ENCODE results near the gene COL9A1. TPM values are rescaled to one million over a fixed set of nuclear protein-coding genes. Genes with fewer than 3 reads are reported as not detected.
"Not testable (repeated sequence)": the region's sequence is repeated elsewhere in the genome, so short reads cannot be mapped to it uniquely, and the experiment has no call there.

Gene COL9A1
- total RNA-seq, 3 donors from 2014 or later: not detected

DNA sequence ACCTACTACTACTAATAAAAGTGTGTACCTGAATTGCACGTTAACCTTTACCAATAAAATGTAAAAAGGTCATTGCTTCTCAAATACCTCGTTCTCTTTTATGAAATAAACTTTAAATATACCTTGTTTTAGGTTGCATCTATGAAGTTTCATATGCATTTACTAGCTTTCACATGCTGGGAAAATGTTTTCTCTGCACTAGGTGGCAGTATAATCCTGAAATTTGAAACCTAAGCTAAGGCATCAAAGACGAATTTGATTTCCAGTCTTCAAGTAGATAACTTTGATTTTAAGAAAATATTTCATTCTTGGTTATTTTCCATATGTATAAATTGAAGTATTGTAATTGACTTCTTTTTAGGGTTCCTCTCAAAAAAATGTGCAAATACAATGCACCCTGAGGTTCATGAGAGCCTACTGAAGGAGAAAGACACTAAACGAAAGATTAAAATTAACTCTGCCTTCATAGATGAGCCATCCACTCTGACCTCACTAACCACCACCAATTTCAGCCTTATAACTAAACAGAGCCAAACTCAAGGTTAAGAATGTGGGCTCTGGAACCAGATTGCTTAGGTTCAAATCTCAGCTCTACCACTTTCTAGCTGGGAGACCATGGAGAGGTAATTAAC, 7.3 kb upstream of the COL9A1 start:
- no peaks in the 10 kb centered on the region for H3K36me3 Mint-ChIP-seq (ENCODE audit: insufficient read depth)
- no peak for ATAC-seq
- no peak for DNase-seq

DNA sequence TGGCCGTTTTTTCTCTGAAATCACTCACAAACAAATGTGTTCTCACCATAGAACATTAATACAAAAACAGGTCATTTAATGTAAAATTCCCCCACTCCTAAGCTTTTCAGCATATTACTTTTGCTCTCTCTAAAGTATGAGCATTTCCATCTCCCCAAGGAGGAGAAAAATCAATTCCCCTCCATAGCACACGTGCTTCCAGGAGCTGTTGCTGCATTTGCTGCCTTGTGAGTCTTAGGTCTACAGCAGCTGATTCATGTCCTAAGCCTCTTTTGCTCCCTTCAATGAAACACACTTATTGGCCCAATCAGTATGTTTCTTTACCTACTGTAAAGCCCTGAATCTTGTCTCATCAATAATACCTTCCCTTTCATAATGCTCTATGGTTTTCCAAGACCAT, 6.4 kb upstream of the COL9A1 start:
- no peak overlapping the region for H3K4me3 Mint-ChIP-seq
- H3K9me3 Mint-ChIP-seq: no peaks in the 10 kb centered on the region
- no peaks in the 10 kb centered on the region for H3K36me3 Mint-ChIP-seq (ENCODE audit: insufficient read depth)
- DNase-seq: no peak
- H3K4me1 Mint-ChIP-seq (ENCODE audit: low read depth): no peaks in the 10 kb centered on the region
- ATAC-seq: no peak
- H3K27me3 Mint-ChIP-seq (ENCODE audit: low read depth): peaks cover 15% of the 10 kb centered on the region

More for the DNA sequence above, 7.3 kb upstream of the COL9A1 start:
- Mint-ChIP-seq H3K4me1 (ENCODE audit: low read depth) (no peaks in the 10 kb centered on the region), H3K4me3 (no peak overlapping the region), H3K27me3 (ENCODE audit: low read depth) (peaks cover 10% of the 10 kb centered on the region), H3K9me3 (no peaks in the 10 kb centered on the region)

DNA sequence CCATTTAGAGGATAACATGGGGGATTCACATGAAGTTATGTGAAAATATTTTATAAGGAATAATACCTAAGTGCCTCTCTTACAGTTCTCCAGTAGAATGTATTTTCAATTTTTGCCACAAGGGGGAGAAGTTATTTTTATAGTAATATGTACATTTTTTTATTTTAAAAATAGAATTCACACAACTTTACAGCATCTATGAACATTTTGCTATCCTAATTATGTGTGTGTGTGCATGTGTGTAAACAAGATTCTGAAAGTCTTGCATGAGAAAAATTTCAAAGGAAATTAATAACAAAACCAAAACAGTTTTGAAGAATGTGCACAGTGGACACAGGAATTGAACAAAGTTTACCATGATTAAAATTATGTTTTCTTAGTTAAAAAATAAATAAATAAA, 5.3 kb upstream of the COL9A1 start:
- not testable (repeated sequence) for H3K9me3 Mint-ChIP-seq; H3K4me1 Mint-ChIP-seq (ENCODE audit: low read depth); DNase-seq; H3K36me3 Mint-ChIP-seq (ENCODE audit: insufficient read depth); H3K4me3 Mint-ChIP-seq; ATAC-seq
- H3K27me3 Mint-ChIP-seq (ENCODE audit: low read depth): peaks cover 13% of the 10 kb centered on the region

DNA sequence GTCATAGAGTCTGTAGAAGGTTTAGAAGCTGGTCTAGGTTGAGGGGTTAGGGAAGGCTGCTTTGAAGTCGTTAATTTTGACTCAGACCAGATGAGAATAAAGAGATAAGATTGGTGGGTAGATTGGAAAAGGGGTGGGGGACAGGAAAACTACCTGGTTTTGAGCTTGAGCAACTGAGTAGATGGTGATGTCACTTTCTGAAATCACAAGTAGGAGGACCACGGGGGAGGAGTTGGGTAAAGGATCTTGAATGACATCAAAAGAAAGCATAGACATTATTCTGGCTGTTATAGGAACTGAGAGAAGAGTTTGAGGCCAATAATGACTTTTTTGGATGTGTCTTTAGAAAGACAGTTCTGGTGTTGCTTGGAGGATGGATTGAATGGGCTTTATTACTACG, 4.1 kb upstream of the COL9A1 start:
- Mint-ChIP-seq H3K36me3 (ENCODE audit: insufficient read depth) (no peaks in the 10 kb centered on the region), H3K4me1 (ENCODE audit: low read depth) (no peaks in the 10 kb centered on the region), H3K9me3 (no peaks in the 10 kb centered on the region), H3K4me3 (no peak overlapping the region), H3K27me3 (ENCODE audit: low read depth) (peaks cover 20% of the 10 kb centered on the region)
- DNase-seq (no peak), ATAC-seq (no peak)

DNA sequence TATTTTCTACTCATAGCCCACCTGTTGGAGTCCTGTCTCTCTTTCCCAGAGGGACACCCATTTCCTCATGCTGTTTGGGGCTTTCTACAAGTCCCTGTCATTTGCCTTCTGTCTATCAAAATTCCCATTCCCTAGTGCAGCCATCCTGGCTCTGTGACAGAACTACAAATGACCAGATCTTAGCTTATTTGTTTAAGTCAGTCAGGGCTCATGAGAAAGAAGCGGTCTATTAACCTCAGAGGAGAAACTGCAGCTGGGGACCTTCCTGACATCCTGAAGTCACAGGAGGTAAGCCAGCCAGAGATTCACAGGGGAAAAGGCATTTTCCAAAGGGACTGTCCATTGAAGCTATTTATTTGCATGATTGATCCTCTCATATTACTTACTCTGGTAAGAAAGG, 1.7 kb upstream of the COL9A1 start:
- peaks cover 26% of the 10 kb centered on the region for H3K27me3 Mint-ChIP-seq (ENCODE audit: low read depth)
- ATAC-seq (no peak), DNase-seq (no peak)
- no peak overlapping the region for H3K4me3 Mint-ChIP-seq
- H3K4me1 Mint-ChIP-seq (ENCODE audit: low read depth): no peaks in the 10 kb centered on the region
- H3K9me3 Mint-ChIP-seq: no peaks in the 10 kb centered on the region
- H3K36me3 Mint-ChIP-seq (ENCODE audit: insufficient read depth): no peaks in the 10 kb centered on the region

DNA sequence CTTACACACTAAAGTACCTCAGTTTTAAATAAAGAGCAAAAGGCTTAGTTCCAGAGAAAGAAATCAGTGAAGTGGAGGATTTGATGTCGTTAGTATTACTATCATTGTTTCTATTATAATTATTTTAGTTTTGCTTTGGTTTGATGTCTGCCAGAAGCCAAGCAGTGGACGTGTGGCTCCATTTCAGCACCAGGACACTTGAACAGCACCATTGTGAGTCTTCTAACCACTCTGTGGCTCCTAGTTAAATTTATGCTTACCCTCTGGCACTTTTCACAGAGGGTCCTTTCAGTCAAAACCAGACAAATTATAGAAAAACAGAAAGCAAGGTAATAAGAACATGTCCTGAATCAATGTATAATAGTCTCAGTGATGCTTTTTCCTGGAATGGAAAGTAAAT, 3.4 kb downstream of the COL9A1 start:
- DNase-seq (no peak), ATAC-seq (no peak)
- Mint-ChIP-seq H3K4me1 (ENCODE audit: low read depth) (no peaks in the 10 kb centered on the region), H3K36me3 (ENCODE audit: insufficient read depth) (no peaks in the 10 kb centered on the region), H3K9me3 (no peaks in the 10 kb centered on the region), H3K27me3 (ENCODE audit: low read depth) (peaks cover 26% of the 10 kb centered on the region), H3K4me3 (no peak overlapping the region)

DNA sequence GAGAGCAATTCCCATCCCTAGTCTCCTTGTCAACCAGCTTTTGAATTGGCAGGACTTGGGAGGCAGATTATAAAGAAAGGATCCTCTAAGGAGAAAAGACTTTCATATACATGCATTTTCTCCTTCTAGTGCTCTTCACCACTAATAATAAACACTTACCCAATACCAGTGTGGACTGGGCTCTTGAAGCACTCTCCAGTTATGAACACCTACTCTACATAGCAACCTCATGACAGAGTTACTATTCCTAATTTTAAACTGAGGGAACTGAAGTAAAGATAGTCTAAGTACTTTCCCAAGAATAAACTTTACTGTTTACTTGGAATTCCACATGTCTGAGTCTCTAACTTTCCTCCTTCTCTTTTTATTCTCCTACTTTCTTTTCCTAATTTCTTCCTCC, 4.8 kb downstream of the COL9A1 start:
- DNase-seq (no peak), ATAC-seq (no peak)
- no peak overlapping the region for H3K4me3 Mint-ChIP-seq
- H3K27me3 Mint-ChIP-seq (ENCODE audit: low read depth): peaks cover 30% of the 10 kb centered on the region
- no peaks in the 10 kb centered on the region for H3K36me3 Mint-ChIP-seq (ENCODE audit: insufficient read depth)
- no peaks in the 10 kb centered on the region for H3K9me3 Mint-ChIP-seq
- H3K4me1 Mint-ChIP-seq (ENCODE audit: low read depth): no peaks in the 10 kb centered on the region

DNA sequence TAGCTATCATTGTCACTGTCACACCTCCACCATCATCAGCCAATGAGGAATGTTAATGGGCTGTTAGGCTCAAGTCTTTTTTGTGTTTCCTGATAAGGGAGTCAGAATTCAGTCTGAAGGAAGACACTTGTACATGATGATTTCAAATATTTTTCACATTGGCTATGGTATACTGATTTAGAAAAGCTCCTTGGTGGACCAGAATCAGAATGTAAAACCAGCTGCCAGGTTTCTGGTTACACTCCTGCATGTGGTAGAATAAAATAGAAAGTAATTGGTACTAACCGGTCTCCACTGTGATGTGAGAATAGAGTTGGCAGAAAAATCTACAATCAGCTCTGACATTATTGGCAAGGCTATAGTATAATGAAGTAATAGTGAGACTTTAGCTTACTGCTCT, 10.7 kb downstream of the COL9A1 start:
- Mint-ChIP-seq H3K36me3 (ENCODE audit: insufficient read depth) (no peaks in the 10 kb centered on the region), H3K4me1 (ENCODE audit: low read depth) (no peaks in the 10 kb centered on the region), H3K27me3 (ENCODE audit: low read depth) (peaks cover 12% of the 10 kb centered on the region), H3K4me3 (no peak overlapping the region), H3K9me3 (no peaks in the 10 kb centered on the region)
- ATAC-seq (no peak), DNase-seq (no peak)

DNA sequence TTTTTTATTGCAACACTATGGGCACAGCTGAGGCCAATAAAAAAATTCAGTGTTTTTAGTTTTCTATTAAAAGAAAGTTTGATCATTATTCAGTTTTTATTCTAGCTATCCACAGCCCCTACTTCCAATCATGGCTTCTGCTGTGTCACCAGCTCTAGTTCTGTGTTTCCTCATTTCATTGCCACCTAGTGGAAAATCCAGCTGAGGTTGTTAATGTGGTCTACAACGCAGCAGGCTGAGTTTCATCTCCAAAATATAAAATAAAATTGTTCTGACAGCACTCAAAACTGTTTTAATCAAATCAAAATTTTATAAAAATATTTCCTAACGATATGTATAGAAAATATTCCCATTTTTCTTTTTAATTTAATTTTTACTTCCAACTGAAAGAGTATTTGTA, 13.6 kb downstream of the COL9A1 start:
- no peaks in the 10 kb centered on the region for H3K4me1 Mint-ChIP-seq (ENCODE audit: low read depth)
- no peaks in the 10 kb centered on the region for H3K36me3 Mint-ChIP-seq (ENCODE audit: insufficient read depth)
- H3K27me3 Mint-ChIP-seq (ENCODE audit: low read depth): peaks cover 8% of the 10 kb centered on the region
- H3K4me3 Mint-ChIP-seq: no peak overlapping the region
- DNase-seq (no peak), ATAC-seq (no peak)
- H3K9me3 Mint-ChIP-seq: no peaks in the 10 kb centered on the region

DNA sequence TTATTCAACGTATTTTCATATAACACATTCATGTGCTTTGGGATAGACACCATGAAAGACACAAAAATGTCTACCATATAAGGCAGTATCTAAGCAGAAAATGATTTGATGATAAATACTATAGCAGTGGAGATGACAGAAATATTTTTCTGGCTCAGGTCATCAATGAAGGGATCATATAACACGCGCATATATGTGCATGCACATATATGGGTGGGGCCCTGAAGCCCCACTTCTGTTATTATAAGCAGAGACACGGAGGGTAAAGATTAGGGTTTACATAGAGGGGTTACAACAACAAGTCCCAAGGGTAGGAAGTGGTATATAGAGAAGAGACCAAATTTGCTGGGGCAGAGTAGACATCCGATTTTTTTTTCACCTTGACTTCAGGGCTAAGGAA, 16.0 kb downstream of the COL9A1 start:
- Mint-ChIP-seq H3K27me3 (ENCODE audit: low read depth) (peaks cover 23% of the 10 kb centered on the region), H3K4me1 (ENCODE audit: low read depth) (no peaks in the 10 kb centered on the region), H3K36me3 (ENCODE audit: insufficient read depth) (no peaks in the 10 kb centered on the region), H3K4me3 (no peak overlapping the region), H3K9me3 (no peaks in the 10 kb centered on the region)
- DNase-seq (no peak), ATAC-seq (no peak)

DNA sequence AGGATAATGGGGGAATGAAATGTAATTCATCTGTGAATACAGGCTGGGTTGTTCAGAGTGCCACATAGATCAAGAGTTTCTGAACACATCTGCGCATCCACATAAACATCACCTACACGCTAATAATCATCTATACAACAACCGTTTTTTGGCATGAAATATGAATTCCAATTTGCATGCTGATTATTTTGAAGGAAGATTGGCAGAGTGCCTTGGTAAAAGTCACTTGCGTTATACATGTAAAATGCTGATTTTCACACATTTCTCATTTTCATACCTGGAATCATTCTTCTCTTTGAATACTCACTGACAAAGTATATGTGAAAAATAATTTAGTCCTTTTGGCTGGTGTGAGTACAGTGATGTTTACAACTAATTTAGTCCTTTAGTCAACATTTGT, 17.7 kb downstream of the COL9A1 start:
- Mint-ChIP-seq H3K9me3 (no peaks in the 10 kb centered on the region), H3K36me3 (ENCODE audit: insufficient read depth) (no peaks in the 10 kb centered on the region), H3K27me3 (ENCODE audit: low read depth) (peaks cover 31% of the 10 kb centered on the region), H3K4me3 (no peak overlapping the region), H3K4me1 (ENCODE audit: low read depth) (no peaks in the 10 kb centered on the region)
- no peak for DNase-seq
- no peak for ATAC-seq

DNA sequence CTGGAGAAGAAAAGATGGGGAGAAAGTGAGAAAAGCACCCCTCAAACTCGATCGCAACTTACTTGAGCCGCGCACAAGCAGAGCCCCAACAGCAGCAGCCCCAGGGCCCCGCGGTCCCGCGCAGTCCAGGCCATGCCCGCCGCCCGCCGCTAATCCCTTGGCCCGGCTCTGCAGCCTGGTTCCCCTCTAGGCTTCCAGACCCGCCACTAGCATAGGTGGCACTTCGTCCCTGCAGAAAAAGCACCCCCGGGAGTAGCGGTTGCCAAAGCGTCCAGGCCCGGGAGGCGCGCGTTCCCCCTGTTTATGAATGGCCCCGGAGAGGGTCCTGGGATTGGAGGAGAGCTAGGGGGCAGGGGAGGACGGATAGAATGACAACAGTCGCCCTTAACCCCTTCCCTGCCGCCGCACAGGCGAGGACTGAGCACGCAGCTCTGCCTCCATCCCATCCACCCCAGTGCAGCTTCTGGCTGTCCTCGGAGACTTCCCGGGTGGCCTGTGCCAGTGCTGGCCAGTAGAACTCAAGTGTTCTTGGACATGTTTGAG, 19.9 kb downstream of the COL9A1 start:
- H3K27me3 Mint-ChIP-seq (ENCODE audit: low read depth): peaks cover 38% of the 10 kb centered on the region
- DNase-seq (no peak), ATAC-seq (peak in 1 of 2 donors; percentile 30)
- H3K4me3 Mint-ChIP-seq: no peak overlapping the region
- H3K4me1 Mint-ChIP-seq (ENCODE audit: low read depth): no peaks in the 10 kb centered on the region
- no peaks in the 10 kb centered on the region for H3K9me3 Mint-ChIP-seq
- H3K36me3 Mint-ChIP-seq (ENCODE audit: insufficient read depth): no peaks in the 10 kb centered on the region

DNA sequence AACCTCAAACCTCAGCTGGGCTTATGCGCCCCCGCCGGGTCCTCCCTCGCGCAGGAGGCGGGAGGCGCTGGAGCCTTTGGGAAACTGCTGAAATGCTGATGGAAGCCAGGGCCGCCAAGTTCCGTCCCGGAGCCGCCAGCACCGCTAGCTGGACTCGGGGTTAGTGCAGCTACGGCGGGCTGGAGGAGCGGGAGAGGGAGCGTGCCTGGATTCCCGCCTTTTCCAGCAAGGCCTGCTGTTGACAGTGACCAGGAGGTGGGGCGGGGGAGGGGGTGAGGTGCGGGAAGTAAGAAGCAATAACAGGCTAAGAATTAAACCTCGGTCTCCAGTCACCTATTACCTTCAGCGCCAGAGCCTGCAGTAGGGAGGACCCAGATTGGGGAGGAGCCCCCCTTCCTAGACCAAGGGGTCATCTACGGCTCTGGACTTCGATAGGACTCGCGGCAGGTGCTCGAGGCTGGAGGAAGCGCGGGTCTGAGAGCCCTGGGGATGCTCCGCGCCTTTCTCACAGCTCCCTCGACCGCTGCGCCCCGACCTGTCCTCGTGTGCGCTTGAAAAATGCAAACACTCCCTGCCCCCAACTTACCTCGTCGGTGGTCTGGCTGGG, 20.5 kb downstream of the COL9A1 start:
- no peak overlapping the region for H3K4me3 Mint-ChIP-seq
- no peaks in the 10 kb centered on the region for H3K9me3 Mint-ChIP-seq
- H3K4me1 Mint-ChIP-seq (ENCODE audit: low read depth): no peaks in the 10 kb centered on the region
- H3K27me3 Mint-ChIP-seq (ENCODE audit: low read depth): peaks cover 41% of the 10 kb centered on the region
- no peaks in the 10 kb centered on the region for H3K36me3 Mint-ChIP-seq (ENCODE audit: insufficient read depth)
- no peak for DNase-seq
- no peak for ATAC-seq

DNA sequence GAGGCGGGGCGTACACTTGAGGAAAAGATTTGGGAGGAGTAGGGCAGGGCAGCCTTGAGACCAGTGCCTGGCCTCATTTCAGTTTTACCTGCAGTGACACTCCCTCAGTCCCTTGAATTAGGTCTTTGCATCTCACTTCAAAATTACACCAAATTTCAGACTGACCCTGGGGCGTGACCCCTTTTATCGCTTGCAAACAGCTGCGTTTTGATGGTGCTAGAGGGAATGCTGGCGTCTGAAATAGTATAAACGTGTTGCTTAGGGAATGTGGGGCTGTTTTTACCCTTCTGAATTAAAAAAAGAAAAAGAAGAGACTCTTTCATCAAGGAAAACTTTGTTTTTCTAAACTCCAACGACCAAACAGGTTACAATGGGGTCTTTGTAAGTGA, 21.0 kb downstream of the COL9A1 start:
- DNase-seq: no peak
- H3K27me3 Mint-ChIP-seq (ENCODE audit: low read depth): peaks cover 41% of the 10 kb centered on the region
- H3K36me3 Mint-ChIP-seq (ENCODE audit: insufficient read depth): no peaks in the 10 kb centered on the region
- no peaks in the 10 kb centered on the region for H3K4me1 Mint-ChIP-seq (ENCODE audit: low read depth)
- ATAC-seq: no peak
- no peaks in the 10 kb centered on the region for H3K9me3 Mint-ChIP-seq
- no peak overlapping the region for H3K4me3 Mint-ChIP-seq

DNA sequence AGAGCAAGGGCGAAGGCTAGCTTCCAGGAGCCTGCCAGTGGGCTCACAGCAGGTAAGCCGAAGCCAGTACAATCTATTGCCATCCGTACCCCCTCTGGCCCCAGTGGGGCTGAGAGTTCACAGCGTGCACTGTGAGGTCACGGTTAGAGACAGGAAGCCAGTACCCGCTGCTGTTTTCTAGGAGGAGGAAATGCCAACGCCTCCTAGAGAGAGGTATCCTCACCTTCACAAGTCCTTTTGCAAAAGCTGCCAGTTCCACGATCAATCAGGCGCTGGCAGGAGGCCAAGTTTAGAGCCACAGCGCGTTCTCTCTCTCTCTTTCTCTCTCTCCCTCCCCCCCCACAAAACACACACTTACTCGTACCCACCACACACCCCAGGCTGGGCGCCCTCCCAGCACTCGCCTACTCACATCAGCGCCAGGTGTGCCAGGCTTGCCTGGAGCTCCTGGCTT, 22.5 kb downstream of the COL9A1 start:
- ATAC-seq (no peak), DNase-seq (no peak)
- Mint-ChIP-seq H3K9me3 (no peaks in the 10 kb centered on the region), H3K36me3 (ENCODE audit: insufficient read depth) (no peaks in the 10 kb centered on the region), H3K4me1 (ENCODE audit: low read depth) (no peaks in the 10 kb centered on the region), H3K27me3 (ENCODE audit: low read depth) (peaks cover 48% of the 10 kb centered on the region), H3K4me3 (no peak overlapping the region)

All from activated T-cell treated with anti-CD3 and anti-CD28 coated beads, Interleukin-2, amount 50 U/mL, for 4 hours (primary cell).